Measurements from ENCODE around the gene CNTN1.

DNA sequence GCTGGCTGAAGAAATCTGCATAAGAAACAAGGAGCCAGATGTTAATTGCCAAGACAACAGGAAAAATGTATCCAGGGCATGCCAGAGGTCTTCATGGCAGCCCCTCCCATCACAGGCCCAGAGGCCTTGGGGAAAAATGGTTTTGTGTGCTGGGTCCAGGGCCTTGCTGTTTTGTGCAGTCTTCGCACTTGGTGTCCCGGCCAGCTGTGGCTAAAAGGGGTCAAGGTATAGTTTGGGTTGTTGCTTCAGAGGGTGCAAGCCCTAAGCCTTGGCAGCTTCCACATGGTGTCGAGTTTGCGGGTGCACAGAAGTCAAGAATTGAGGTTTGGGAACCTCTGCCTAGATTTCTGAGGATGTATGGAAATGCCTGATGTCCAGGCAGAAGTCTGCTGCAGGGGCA is 29.9 kb upstream of the CNTN1 start:
- no peak for TF ChIP-seq POLR2A (IDR thresholded peaks at IDR 0.05)
- TF ChIP-seq, protein P1, sequence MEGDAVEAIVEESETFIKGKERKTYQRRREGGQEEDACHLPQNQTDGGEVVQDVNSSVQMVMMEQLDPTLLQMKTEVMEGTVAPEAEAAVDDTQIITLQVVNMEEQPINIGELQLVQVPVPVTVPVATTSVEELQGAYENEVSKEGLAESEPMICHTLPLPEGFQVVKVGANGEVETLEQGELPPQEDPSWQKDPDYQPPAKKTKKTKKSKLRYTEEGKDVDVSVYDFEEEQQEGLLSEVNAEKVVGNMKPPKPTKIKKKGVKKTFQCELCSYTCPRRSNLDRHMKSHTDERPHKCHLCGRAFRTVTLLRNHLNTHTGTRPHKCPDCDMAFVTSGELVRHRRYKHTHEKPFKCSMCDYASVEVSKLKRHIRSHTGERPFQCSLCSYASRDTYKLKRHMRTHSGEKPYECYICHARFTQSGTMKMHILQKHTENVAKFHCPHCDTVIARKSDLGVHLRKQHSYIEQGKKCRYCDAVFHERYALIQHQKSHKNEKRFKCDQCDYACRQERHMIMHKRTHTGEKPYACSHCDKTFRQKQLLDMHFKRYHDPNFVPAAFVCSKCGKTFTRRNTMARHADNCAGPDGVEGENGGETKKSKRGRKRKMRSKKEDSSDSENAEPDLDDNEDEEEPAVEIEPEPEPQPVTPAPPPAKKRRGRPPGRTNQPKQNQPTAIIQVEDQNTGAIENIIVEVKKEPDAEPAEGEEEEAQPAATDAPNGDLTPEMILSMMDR (IDR thresholded peaks at IDR 0.05), result no peak

Measured in lower leg skin (tissue), 3 donors.